ENCODE results near the gene MRPL4.
"Not testable (repeated sequence)": the region's sequence is repeated elsewhere in the genome, so short reads cannot be mapped to it uniquely, and the experiment has no call there.

Gene MRPL4

DNA sequence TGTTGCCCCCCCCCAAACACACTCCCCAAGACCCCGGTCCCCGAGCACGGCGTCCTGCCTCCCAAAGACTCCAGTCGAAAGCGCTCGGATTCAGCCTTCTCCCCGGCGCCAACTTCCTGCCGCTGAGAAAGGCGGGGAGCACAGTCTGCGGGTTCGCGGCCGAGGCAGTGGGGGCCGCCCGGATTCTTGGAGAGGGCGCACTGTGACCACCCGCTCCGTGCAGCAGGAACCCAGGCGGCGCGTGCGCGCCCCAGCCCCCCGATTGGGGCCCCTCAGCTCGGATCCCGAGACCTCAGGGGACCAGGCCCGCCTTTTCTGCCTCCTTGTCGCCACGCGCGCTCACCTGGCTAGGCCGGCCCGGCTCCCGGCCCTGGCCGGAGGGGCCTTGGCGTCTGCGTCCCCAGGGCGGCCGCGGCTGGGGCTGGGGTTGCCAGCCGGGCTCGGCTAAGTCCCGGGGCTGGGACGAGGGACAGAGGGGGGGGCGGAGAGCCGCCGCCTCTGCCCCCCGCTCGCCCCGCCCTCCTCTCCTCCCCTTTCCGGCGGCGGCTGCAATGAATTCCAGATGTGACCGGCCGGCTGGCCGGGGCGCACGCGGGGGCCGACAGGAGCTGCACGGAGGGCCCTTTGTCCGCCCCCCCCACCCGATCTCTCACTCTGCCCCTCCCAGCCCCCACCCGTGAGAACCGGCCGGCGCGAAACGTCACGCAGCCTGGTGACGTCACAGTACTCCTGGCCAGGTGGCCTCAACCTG, 21.0 kb upstream of the MRPL4 start, which contains the start of gene S1PR2:
TSS of gene S1PR2 (minus strand) at position 471 of the 751 bp plus-strand sequence. CDS start 6,426 bp downstream, outside the sequence.
- peak; percentile 77 to 80 for DNase-seq

DNA sequence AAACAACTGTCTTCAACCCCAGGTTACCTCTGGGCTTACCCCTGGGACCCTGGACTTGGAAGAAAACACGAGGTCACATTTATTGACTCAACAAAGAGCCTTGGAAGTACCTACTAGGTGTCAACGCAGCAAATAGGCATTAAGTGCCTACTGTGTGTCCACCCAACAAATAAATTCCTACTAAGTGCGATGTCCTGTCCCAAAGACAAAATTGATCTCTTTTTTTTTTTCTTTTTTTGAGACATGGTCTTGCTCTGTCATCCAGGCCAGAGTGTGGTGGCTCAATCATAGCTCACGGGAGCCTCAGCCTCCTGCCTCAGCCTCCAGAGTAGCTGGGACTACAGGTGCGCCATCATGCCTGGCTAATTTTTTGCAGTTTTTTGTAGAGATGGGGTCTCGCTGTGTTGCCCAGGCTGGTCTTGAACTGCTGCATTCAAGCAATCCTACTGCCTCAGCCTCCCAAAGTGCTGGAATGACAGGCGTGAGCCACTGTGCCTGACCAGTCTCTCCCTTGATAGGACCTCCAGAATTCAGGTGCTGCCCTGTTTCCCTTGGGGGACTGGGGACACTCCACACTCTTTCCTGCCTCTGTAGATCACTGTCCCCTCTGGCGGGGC, 20.3 kb upstream of the MRPL4 start:
- no peak for DNase-seq

- DNase-seq: no peak
Measured at GRCh38 chr19:10233946-10234345, 18.1 kb upstream of the MRPL4 start.

GRCh38 chr19:10235003-10235402, 17.0 kb upstream of the MRPL4 start:
- DNase-seq: no peak

GRCh38 chr19:10235409-10235808, 16.6 kb upstream of the MRPL4 start:
- not testable (repeated sequence) for DNase-seq

DNA sequence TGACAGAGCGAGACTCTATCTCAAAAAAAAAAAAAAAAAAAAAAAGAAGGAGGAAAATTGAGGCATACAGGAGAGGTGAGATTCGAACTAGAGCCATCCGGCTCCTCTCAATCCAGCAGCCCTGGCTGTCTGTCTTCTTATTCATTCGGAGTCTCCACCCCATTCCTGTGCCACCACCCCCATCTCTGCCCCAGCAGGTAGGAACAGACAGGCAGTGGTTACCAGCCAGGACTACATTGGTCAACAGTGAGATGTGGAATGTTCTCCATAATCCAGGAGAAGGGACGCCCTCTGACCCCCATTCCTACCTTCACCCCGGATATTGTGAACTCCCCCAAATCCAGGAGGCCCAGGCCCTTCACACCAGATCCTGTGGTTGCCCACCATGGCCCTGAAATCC, 14.3 kb upstream of the MRPL4 start:
- DNase-seq: no peak

GRCh38 chr19:10238172-10238783, 13.7 kb upstream of the MRPL4 start:
- no peak for DNase-seq

- DNase-seq: not testable (repeated sequence)
Measured at GRCh38 chr19:10241826-10242449, 10.1 kb upstream of the MRPL4 start.

- DNase-seq: no peak
Measured at GRCh38 chr19:10243606-10244005, 8.4 kb upstream of the MRPL4 start.

GRCh38 chr19:10245189-10245939, 6.7 kb upstream of the MRPL4 start:
- no peak for DNase-seq

DNA sequence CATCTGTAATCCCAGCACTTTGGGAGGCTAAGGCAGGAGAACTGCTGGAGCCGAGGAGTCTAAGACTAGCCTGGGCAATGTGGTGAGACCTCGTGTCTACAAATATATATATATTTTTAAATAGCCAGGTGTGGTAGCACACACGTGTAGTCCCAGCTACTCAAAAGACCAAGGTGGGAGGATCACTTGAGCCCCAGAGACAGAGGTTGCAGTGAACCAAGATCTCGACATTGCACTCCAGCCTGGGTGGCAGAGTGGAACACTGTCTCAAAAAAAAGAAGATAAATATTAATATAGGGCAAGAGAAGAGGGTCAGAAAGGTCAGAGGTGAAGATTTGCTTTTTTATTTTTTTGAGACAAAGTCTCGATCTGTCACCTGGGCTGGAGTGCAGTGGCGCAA, 5.5 kb upstream of the MRPL4 start:
- no peak for DNase-seq

DNA sequence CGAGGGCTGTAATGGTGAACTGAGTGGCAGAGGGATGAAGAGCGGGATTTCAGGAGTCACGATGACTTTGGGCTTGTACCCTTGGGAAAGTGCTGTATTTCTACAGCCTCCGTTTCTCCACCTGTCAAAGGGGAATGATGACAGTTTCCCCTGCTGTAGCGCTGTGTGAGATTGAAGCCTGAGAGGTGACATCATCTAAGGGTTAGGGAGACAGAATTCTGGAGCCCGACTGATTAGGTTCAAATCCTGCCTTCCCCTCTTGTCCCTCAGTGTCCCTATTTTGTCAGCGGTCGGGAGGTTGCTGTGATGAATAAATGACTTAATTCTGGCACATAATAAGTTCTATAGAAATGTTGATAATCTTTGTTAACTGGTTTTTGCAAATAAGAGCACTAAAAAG, 693 bp downstream of the MRPL4 start:
- no peak for DNase-seq

DNA sequence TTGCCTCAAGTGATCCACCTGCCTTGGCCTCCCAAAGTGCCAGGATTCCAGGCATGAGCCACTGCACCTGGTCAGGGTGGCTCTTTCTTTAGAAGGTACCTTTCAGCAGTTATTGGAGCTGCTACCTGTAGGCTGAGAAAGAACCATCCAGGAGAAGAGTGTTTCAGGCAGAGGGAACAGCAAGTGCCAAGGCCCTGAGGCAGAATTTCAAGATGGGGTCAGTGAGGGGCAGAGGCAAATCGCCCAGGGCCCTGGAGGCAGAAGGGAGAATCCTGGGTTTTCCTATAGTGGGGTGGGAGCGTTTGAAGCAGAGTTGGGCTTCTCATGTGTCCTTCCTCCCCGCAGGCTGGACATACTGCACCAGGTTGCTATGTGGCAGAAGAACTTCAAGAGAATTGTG, 2.2 kb downstream of the MRPL4 start:
- DNase-seq: no peak

- no peak for DNase-seq
Measured at GRCh38 chr19:10255358-10255757, 3.3 kb downstream of the MRPL4 start.

GRCh38 chr19:10256551-10256950, 4.5 kb downstream of the MRPL4 start:
- DNase-seq: no peak

- no peak for DNase-seq
Measured at GRCh38 chr19:10256970-10257615, 5.1 kb downstream of the MRPL4 start.

GRCh38 chr19:10258080-10258710, 6.2 kb downstream of the MRPL4 start:
- no peak for DNase-seq

- DNase-seq: peak; percentile 98 to 99
Measured at GRCh38 chr19:10259162-10259905, 7.3 kb downstream of the MRPL4 start.

DNA sequence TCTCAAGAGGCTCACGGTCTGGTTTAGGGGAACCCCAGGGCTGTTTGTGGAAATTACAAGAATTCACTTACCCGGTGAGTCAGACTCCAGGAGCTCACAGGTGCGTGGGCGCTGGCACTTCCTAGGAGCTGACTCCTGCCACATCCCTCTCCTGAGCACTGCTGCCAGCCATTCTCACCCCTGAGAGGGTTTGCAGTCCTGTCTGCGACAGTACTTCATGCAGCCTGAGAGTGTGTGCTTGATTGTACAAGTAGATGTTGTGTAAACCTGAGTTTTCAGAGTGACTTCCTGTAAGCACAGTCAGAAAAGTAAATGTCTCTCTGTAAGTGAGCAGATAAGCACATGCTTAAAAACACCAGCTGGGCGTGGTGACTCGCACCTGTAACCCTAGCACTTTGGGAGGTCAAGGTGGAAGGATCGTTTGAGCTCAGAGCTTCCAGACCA, 8.1 kb downstream of the MRPL4 start:
- peak; percentile 77 to 84 for DNase-seq

GRCh38 chr19:10262771-10263170, 10.8 kb downstream of the MRPL4 start:
- DNase-seq: no peak

DNA sequence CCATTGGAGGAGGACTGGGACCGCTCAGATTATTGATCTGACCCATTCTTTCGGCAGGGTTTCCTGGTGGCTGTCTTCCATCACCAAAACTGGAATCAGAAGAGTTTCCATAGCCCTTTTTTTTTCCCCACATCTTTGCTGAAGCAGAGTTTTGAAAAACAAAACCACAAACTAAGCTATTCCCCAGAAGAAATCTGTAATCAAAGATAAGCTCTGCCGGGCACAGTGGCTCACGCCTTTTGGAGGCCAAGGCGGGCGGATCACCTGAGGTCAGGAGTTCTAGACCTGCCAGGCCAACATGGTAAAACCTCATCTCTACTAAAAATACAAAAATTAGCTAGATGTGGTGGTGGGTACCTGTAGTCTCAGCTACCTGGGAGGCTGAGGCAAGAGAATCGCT, 14.7 kb downstream of the MRPL4 start:
- no peak for DNase-seq

All from activated CD4-positive, alpha-beta T cell treated with anti-CD3 and anti-CD28 coated beads, Interleukin-2, amount 50 U/mL, for 48 hours (primary cell).